SK-N-SH treated with all-trans-retinoic acid at 6 μM for 48 hours (cell line): ENCODE measurements around the gene SLC37A4.

ENCODE experiments used
- ATAC-seq: fragments of 200-7000 bp; cut with Tn5 transposase; 3 replicates; pipeline ENCODE4 v1.9.1; 2020; ENCODE audit warnings: mild to moderate bottlenecking, moderate library complexity
- ARNTL ChIP-seq: fragments of 450-650 bp; formaldehyde crosslinking; IDR thresholded peaks from 2 replicates; pipeline ENCODE4 v1.5.0; 2020; ENCODE audit warnings: low read depth, mild to moderate bottlenecking, moderate library complexity, borderline replicate concordance
- CSDC2 ChIP-seq: fragments of 250-450 bp; sonication (Bioruptor Pico); IDR thresholded peaks from 2 replicates; pipeline ENCODE4 v1.5.0; 2020; ENCODE audit warnings: mild to moderate bottlenecking, moderate library complexity
- ESRRG ChIP-seq: fragments of 250-450 bp; sonication (Bioruptor Pico); IDR thresholded peaks from 2 replicates; pipeline ENCODE4 v1.6.1; 2021; ENCODE audit warnings: mild to moderate bottlenecking
- GLIS3 ChIP-seq: fragments of 250-450 bp; sonication (Bioruptor Pico); IDR thresholded peaks from 2 replicates; pipeline ENCODE4 v1.5.0; 2020; ENCODE audit warnings: mild to moderate bottlenecking, moderate library complexity
- ISL1 ChIP-seq: fragments of 250-450 bp; sonication (Bioruptor Pico); IDR thresholded peaks from 2 replicates; pipeline ENCODE4 v2.1.2; 2022; ENCODE audit warnings: mild to moderate bottlenecking, moderate library complexity
- OSR1 ChIP-seq: fragments of 250-450 bp; sonication (Bioruptor Pico); IDR thresholded peaks from 2 replicates; pipeline ENCODE4 v1.8.0; 2022; ENCODE audit warnings: moderate library complexity, mild to moderate bottlenecking, inconsistent platforms
- PPARA ChIP-seq: fragments of 250-450 bp; sonication (Bioruptor Pico); IDR thresholded peaks from 2 replicates; pipeline ENCODE4 v1.5.0; 2020; ENCODE audit warnings: mild to moderate bottlenecking, borderline replicate concordance
- RARB ChIP-seq: fragments of 250-450 bp; sonication (Bioruptor Pico); IDR thresholded peaks from 2 replicates; pipeline ENCODE4 v1.8.0; 2021; ENCODE audit warnings: mild to moderate bottlenecking, moderate library complexity
- SNAI2 ChIP-seq: fragments of 250-450 bp; sonication (Bioruptor Pico); IDR thresholded peaks from 2 replicates; pipeline ENCODE4 v1.5.0; 2020; ENCODE audit warnings: mild to moderate bottlenecking, moderate library complexity
- TCF4 ChIP-seq: fragments of 250-450 bp; sonication (Bioruptor Pico); IDR thresholded peaks from 2 replicates; pipeline ENCODE4 v1.8.0; 2021; ENCODE audit warnings: mild to moderate bottlenecking, moderate library complexity, borderline replicate concordance
- TOX ChIP-seq: fragments of 250-450 bp; sonication (Bioruptor Pico); IDR thresholded peaks from 2 replicates; pipeline ENCODE4 v1.8.0; 2021; ENCODE audit warnings: mild to moderate bottlenecking, moderate library complexity, borderline replicate concordance
- ZC3H10 ChIP-seq: fragments of 250-450 bp; sonication (Bioruptor Pico); IDR thresholded peaks from 2 replicates; pipeline ENCODE4 v1.5.1; 2021; ENCODE audit warnings: mild to moderate bottlenecking, moderate library complexity
- ZFP3 ChIP-seq: fragments of 250-450 bp; sonication (Bioruptor Pico); IDR thresholded peaks from 2 replicates; pipeline ENCODE4 v1.5.0; 2020; ENCODE audit warnings: mild to moderate bottlenecking, moderate library complexity
- ZFP30 ChIP-seq: fragments of 450-650 bp; formaldehyde crosslinking; IDR thresholded peaks from 2 replicates; pipeline ENCODE4 v1.5.0; 2022; ENCODE audit warnings: mild to moderate bottlenecking, moderate library complexity
- ZNF565 ChIP-seq: fragments of 450-650 bp; formaldehyde crosslinking; conservative IDR thresholded peaks from 2 replicates; pipeline ENCODE4 v1.5.0; 2020; ENCODE audit warnings: low read depth, mild to moderate bottlenecking, moderate library complexity
- ZNF70 ChIP-seq: fragments of 450-650 bp; formaldehyde crosslinking; IDR thresholded peaks from 2 replicates; pipeline ENCODE4 v1.5.0; 2020; ENCODE audit warnings: mild to moderate bottlenecking, moderate library complexity
- ZNF8 ChIP-seq: fragments of 450-650 bp; formaldehyde crosslinking; IDR thresholded peaks from 2 replicates; pipeline ENCODE4 v1.5.0; 2020; ENCODE audit warnings: mild to moderate bottlenecking, moderate library complexity
- TF ChIP-seq, protein P1 (sequence below): fragments of 250-450 bp; sonication (Bioruptor Pico); IDR thresholded peaks from 2 replicates; pipeline ENCODE4 v1.8.0; 2020; ENCODE audit warnings: mild to moderate bottlenecking, moderate library complexity, borderline replicate concordance
- TF ChIP-seq, protein P2 (sequence below): fragments of 250-450 bp; sonication (Bioruptor Pico); IDR thresholded peaks from 2 replicates; pipeline ENCODE4 v1.5.0; 2020; ENCODE audit warnings: mild to moderate bottlenecking, moderate library complexity
- TF ChIP-seq, protein P3 (sequence below): fragments of 250-450 bp; sonication (Bioruptor Pico); IDR thresholded peaks from 2 replicates; pipeline ENCODE4 v1.8.0; 2021; ENCODE audit warnings: low read depth, mild to moderate bottlenecking, moderate library complexity, borderline replicate concordance
- TF ChIP-seq, protein P4 (sequence below): fragments of 250-450 bp; sonication (Bioruptor Pico); IDR thresholded peaks from 2 replicates; pipeline ENCODE4 v1.5.1; 2020; ENCODE audit warnings: low read depth, mild to moderate bottlenecking, moderate library complexity

SLC37A4 gene

DNA sequence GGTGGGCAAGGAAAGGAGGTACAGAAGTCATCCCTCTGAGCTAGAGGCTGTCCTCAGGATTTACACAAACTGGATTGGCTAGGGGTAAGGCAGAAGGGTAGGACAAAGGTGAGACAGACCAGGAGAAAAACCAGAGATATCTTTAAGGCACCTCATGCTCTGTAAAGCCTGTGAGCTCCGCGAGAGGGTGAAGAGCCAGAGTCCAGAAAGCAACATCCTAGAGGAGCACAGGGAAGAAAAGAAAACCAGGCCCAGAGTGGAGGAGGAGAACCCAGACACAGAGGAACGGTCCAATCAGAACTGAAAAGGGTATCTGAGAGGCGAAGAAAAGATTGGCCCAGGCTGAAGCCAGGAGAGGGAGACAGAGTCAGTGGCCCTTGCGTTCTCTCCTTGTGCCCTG is 5.1 kb downstream of the SLC37A4 start:
- TF ChIP-seq ZNF565 (CRISPR knock-in tag) (no peak), ZFP30 (no peak), TOX (CRISPR knock-in tag) (no peak), TCF4 (CRISPR knock-in tag) (no peak), ARNTL (CRISPR knock-in tag) (no peak), ZC3H10 (CRISPR knock-in tag) (no peak), RARB (CRISPR knock-in tag) (no peak), ISL1 (CRISPR knock-in tag) (no peak), ZNF70 (CRISPR knock-in tag) (no peak), PPARA (CRISPR knock-in tag) (no peak), OSR1 (CRISPR knock-in tag) (no peak), CSDC2 (CRISPR knock-in tag) (no peak), SNAI2 (CRISPR knock-in tag) (no peak), ZNF8 (CRISPR knock-in tag) (no peak)
- TF ChIP-seq, protein P1, sequence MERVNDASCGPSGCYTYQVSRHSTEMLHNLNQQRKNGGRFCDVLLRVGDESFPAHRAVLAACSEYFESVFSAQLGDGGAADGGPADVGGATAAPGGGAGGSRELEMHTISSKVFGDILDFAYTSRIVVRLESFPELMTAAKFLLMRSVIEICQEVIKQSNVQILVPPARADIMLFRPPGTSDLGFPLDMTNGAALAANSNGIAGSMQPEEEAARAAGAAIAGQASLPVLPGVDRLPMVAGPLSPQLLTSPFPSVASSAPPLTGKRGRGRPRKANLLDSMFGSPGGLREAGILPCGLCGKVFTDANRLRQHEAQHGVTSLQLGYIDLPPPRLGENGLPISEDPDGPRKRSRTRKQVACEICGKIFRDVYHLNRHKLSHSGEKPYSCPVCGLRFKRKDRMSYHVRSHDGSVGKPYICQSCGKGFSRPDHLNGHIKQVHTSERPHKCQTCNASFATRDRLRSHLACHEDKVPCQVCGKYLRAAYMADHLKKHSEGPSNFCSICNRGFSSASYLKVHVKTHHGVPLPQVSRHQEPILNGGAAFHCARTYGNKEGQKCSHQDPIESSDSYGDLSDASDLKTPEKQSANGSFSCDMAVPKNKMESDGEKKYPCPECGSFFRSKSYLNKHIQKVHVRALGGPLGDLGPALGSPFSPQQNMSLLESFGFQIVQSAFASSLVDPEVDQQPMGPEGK (CRISPR knock-in tag), result no peak
- TF ChIP-seq, protein P2, sequence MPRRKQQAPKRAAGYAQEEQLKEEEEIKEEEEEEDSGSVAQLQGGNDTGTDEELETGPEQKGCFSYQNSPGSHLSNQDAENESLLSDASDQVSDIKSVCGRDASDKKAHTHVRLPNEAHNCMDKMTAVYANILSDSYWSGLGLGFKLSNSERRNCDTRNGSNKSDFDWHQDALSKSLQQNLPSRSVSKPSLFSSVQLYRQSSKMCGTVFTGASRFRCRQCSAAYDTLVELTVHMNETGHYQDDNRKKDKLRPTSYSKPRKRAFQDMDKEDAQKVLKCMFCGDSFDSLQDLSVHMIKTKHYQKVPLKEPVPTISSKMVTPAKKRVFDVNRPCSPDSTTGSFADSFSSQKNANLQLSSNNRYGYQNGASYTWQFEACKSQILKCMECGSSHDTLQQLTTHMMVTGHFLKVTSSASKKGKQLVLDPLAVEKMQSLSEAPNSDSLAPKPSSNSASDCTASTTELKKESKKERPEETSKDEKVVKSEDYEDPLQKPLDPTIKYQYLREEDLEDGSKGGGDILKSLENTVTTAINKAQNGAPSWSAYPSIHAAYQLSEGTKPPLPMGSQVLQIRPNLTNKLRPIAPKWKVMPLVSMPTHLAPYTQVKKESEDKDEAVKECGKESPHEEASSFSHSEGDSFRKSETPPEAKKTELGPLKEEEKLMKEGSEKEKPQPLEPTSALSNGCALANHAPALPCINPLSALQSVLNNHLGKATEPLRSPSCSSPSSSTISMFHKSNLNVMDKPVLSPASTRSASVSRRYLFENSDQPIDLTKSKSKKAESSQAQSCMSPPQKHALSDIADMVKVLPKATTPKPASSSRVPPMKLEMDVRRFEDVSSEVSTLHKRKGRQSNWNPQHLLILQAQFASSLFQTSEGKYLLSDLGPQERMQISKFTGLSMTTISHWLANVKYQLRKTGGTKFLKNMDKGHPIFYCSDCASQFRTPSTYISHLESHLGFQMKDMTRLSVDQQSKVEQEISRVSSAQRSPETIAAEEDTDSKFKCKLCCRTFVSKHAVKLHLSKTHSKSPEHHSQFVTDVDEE (CRISPR knock-in tag), result no peak
- TF ChIP-seq, protein P3, sequence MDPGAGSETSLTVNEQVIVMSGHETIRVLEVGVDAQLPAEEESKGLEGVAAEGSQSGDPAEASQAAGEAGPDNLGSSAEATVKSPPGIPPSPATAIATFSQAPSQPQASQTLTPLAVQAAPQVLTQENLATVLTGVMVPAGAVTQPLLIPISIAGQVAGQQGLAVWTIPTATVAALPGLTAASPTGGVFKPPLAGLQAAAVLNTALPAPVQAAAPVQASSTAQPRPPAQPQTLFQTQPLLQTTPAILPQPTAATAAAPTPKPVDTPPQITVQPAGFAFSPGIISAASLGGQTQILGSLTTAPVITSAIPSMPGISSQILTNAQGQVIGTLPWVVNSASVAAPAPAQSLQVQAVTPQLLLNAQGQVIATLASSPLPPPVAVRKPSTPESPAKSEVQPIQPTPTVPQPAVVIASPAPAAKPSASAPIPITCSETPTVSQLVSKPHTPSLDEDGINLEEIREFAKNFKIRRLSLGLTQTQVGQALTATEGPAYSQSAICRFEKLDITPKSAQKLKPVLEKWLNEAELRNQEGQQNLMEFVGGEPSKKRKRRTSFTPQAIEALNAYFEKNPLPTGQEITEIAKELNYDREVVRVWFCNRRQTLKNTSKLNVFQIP (CRISPR knock-in tag), result no peak
- TF ChIP-seq, protein P4, sequence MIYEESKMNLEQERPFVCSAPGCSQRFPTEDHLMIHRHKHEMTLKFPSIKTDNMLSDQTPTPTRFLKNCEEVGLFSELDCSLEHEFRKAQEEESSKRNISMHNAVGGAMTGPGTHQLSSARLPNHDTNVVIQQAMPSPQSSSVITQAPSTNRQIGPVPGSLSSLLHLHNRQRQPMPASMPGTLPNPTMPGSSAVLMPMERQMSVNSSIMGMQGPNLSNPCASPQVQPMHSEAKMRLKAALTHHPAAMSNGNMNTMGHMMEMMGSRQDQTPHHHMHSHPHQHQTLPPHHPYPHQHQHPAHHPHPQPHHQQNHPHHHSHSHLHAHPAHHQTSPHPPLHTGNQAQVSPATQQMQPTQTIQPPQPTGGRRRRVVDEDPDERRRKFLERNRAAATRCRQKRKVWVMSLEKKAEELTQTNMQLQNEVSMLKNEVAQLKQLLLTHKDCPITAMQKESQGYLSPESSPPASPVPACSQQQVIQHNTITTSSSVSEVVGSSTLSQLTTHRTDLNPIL (CRISPR knock-in tag), result no peak
- no peak for ATAC-seq

GRCh38 chr11:119025099-119025473 is 5.6 kb downstream of the SLC37A4 start:
- no peak for ATAC-seq
- TF ChIP-seq ZNF8 (CRISPR knock-in tag) (no peak), RARB (CRISPR knock-in tag) (no peak), PPARA (CRISPR knock-in tag) (no peak), ZFP3 (CRISPR knock-in tag) (no peak), ISL1 (CRISPR knock-in tag) (no peak)
- TF ChIP-seq, protein P2 (CRISPR knock-in tag), result no peak

DNA sequence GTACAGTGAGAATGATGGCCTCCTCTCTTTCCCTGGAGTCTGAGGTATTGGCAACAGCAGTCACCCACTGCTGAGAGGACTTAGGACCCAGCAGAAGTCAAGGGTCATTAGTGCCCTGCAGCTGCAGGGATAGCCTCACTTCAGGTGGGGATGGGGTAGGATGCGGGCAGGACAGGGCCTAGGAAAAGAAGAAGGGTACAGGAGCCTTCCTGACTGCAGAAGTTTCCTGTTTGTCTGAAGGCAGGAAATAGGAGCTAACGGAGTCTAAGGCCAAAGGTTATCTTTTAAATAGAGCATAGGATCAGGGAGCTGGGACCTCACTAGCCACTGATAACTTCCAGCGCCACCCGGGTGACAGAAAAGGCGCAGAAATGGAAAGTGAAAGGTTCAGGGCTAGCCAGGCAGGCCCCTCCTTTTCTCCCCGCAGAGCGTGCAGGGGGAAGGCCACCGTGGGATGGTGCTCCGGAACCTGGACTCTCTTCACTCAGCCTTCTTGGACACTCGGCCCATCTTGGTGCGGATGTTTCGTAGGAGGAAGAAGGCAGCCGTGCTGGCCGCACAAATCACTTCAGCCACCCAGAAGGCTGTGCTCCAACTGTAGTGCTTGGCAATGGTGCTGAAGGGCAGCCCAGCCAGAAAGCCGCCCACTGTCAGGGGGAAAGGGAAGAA is 6.1 kb downstream of the SLC37A4 start:
- no peak for ATAC-seq
- no peak for TF ChIP-seq TCF4 (CRISPR knock-in tag)
- TF ChIP-seq CSDC2 (CRISPR knock-in tag), result no peak
- TF ChIP-seq ZNF8 (CRISPR knock-in tag), result no peak
- TF ChIP-seq SNAI2 (CRISPR knock-in tag), result no peak
- TF ChIP-seq, protein P4 (CRISPR knock-in tag), result no peak
- TF ChIP-seq ARNTL (CRISPR knock-in tag), result no peak
- TF ChIP-seq ZFP30, result no peak
- no peak for TF ChIP-seq GLIS3 (CRISPR knock-in tag)
- TF ChIP-seq, protein P3 (CRISPR knock-in tag), result no peak
- no peak for TF ChIP-seq ESRRG (CRISPR knock-in tag)
